NCI-H1694 treated with DMSO at 0.1 percent for 48 hours (cell line): ENCODE results near the gene CUEDC1.

Source experiments
- DNase-seq: peaks from one replicate; lab custom pipeline; 2025; lab: John Stamatoyannopoulos, UW

The CUEDC1 gene

DNA sequence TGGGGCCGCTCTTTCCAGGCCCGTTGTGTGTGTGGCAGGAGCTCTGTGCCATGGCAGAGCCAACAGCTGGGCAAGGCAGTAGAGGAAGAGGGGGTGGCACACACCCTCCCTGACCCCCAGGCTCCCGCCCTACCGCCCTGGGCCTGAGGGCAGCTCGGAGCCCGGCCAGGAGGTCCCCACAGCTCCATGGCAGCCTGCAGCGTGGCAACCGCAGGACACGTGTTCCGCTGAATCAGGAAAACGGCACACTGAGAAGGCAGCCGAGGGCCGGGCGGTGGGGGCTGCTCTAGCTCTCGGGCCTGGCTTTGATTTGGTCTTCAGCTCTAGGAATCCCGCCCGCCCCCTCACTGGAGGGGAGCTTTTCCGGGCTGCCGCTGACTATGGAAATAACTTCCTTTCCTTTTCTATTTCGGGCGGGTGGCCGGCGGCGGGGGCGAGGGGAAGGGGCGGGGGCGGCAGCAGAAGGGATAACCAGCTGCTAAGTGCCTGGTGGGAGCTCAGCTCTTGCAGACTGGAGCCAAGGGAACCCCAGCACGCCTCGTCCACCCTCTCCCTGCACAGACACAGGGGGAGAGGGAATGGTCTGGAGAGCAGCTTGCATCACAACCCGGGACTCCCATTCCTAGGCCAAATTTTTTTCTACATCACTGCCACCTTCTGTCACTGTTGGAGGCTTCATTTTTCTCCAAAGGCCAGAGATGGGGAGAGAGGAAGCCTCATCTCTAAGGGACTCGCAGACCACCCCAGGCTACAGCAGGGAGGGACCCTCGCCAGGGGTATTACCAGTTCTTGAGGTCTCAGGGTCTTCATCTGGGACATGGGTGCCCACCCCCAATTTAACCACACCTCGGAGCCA is 80.5 kb downstream of the CUEDC1 start:
- peak; percentile 93 for DNase-seq

DNA sequence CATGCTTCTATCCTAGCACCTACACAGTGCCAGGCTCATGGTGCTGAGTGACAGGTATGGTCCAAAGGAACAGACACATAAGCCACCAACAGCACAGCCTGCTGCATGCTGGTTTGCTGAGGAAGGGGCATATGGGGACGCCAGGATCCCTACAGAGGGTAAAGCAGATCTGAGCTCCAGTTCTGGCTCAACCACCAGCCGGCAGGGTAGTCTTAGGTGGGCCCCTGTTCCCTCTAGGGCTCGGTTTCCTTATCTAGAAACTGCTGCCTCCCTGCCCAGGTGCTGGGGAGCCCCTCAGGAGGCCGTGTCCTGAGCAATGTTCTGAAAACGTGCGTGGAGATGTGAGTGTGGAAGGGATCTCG is 81.2 kb downstream of the CUEDC1 start:
- no peak for DNase-seq

DNA sequence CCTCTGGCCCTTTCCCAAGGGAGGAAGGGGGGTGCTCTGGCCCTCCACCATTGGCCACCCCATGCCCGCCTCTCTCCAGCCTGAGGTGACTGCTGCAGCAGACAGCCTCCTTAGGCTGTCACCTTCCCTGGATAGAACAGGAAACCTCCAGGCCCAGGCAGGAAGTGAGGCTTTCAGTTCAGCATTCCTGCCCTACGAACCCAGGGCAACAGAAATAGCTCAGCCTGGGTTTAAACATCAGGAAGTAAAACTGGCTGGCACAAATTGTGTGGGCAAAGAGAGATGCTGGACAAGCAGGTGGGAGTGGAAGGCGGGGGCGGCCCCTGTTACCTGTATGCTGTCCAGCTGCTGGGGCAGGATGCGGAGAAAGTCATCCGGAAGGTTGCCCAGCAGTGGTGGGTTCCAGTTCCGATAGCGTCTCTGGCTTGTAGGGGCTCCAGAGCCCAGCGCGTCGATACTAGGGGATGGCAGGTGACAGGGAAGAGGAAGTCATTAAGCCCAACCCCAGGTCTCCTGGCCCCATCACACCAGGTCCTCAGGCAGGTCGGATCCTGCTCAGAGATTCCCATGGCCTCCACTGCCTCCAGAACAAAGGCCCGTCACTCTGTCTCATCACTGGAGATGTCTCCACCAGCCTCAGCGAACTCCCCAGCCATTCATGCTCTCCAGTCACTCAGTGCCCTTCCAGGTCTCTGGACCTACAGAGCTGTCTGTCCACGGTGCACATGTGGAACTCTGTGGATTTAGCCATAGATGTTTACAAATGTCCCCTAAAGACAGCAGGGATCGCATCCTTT is 81.8 kb downstream of the CUEDC1 start:
- no peak for DNase-seq

DNA sequence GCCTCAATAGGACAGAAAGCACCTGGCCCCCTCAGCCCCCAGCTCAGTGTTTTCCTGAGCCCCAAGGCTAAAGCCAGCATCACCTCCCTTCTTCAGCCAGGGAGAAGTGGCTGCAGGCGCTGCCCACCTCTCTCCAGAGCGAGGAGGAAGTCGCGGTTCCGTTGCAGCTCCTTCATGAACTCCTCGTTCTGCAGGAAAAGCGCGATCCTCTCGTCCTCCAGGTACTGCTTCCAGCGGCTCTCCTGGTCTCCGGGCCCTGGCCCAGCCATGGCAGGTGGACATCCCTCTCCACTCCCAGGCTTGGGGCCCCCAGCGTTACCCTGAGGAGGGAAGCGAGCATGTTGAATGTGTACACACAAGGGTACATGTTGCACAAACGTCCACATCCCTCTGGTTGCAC is 82.7 kb downstream of the CUEDC1 start:
- DNase-seq = no peak

DNA sequence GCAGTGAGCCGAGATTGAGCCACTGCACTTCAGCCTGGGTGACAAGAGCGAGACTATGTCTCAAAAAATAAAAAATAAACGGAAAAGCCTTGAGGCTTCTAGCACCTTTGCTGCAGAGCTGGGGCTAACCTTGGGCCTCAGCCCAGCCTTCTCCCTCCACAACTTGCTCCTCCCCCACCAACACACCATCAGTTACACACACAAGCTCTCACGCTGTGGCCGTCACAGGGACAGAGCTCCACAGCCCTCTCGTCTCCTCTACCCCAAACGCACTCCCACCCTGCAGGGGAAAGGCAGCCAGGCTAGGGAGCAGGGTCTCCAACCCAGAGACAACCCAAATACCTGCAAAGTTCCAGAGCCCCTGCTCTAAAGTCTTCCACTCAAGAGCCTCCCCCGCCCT is 83.3 kb downstream of the CUEDC1 start:
- DNase-seq = no peak

DNA sequence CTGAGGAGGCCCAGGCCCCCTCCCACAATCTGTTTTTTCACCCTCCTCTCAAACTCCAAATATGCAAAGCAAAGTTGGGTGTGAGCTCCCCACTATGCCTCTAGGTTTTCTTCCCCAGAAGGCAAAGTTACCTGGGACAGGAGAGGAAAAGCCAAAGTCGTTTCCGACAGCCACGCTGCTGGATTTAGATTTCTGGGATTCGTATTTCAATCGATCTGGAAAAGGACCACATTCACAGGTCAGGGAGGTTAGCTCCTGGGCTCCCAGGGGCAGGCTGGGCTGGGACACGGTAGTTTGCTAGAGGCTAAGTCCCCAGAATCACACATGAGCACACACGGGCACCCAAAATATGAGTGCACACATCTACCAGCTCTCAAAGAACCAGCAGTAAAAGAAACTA is 84.1 kb downstream of the CUEDC1 start:
- no peak for DNase-seq

DNA sequence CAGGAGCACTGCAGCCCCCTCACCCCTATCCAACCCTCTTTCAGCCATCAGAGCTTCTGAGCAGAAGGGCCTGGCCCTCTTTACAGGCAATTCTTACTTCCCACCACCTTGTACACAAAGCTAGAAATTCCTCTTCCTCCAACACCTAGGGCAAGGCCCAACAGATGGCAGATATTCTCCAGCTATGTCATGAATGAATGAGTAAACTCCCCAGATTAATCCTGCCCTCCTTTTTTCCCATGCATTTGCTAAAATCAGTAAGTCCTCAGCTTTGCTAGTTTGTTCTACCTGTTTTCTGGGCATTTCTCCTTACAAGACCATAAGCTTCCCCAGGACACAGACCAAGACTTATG is 85.0 kb downstream of the CUEDC1 start:
- DNase-seq = peak; percentile 15

DNA sequence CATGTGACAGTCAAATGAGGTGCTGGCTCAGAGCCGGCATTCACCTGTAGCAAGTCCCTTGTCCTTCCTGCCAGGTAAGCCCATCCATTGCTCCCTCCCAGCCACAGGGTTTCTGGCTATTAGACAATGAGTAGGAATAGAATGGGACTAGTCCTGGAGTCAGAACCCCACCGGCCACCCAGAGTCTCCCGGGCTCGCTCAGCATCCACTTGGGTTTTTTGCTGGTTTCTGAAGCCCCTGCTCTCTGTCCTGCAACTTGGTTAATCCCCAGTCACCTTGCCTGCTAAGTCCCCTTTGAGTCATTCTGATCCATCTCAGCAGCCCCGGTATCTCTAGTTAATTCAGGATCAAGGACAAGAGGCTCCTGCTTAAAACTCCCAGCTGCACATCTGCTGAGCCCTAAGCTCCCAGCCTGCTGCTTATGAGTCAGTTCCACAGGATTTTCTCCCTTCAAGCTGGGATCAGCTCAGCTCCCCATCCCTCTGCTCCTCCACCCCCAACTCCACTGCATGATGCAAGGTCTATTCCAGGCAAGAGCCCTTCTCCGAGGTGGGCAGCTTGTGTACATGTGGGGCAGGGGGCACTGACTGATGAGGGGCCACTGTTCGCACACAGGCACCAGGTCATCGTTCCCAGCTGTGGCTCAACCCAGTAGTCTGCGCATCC is 85.5 kb downstream of the CUEDC1 start:
- no peak for DNase-seq

DNA sequence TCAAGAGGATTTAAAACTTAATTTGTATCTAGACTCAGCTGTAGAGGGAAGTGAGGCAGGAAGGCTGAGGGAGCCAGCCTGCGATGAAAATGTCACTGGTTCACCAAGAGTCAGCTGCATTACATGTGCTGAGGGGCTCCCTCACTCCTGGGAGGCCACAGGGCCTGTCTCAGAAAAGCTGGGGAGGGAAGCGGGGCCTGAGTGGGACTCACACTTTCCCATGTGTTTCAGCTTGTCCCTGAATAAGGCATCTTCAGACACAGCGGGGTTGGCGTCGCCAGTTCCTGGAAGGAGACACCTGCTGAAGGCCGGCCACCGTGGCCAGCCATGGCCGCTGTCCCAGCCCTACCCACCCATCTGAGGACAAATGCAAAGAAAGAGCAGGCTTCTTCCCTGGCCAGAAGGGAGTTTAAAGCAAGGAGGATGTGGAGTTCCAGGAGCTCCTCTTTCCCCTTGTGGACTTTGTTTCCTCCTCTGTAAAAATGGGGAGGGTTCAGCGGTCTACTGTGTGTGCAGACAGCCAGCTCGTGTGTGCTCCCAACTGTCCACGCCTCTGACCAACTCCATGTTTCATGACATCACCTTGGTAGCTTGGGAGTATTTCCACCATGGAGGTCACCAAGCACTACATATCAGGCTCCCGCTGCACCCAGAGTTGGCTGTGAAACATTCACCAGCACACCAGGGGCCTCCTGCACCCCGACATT is 86.1 kb downstream of the CUEDC1 start:
- no peak for DNase-seq

DNA sequence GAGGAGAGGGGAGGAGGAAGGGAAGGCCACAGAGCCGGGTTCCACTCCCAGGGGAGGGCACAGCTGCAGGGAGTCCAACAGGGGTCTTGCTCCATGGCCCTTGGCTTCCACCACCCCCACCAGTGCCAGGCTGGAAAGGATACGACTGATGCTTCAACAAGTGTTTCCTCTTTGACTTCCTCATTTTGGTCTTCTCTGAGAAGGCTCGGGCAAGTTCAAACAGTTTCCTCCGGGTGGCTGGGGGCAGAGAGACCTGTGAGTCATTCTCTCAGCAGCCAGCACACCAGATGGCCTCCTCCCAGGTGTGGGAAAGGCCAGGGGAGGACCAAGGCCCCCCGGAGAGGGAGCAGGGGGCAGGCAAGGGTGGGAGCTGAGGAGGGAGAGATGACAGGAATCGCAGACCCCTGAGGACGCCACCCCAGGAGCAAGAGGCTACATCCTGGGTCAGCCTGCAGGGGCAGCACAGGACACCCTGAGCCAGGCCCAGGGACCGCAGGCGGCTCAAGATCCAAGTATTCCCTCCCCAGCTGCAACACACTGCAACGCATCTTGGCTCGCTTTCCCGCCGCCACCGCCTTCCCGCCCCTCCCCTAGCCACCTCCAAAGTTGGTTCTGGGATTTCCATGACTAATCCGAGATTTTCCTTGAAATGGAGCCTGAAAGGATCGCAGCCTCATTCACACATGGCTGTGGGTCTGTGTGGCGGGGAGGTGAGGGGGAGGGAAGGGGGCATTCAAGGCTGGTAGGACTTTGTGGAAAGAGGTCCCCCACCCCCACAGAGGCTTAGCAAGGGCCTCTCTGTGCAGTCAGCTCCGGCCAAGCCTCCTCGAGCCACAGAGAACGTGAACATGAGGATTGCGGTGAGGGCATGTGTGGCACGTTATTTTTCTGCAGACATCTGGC is 87.0 kb downstream of the CUEDC1 start:
- peak; percentile 48 for DNase-seq

DNA sequence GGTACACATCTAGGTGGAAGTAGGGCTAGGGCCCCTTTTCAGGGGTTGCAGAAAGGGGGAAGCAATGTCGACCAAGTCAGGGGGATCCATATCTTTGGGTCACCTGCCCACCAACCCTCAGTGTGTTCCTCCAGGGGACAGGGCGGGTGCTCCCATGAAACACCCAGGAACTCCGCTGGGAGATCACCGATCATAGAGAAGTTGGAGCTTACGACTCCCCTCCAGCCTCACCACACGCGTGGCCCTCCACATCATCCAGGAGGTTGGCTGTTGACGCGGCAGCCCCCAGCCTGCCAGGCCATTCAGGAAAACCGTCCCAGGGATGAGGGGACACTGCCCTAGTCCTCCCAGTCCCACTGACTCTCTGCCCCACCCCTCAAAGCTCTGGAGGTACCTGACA is 88.1 kb downstream of the CUEDC1 start:
- DNase-seq = no peak

DNA sequence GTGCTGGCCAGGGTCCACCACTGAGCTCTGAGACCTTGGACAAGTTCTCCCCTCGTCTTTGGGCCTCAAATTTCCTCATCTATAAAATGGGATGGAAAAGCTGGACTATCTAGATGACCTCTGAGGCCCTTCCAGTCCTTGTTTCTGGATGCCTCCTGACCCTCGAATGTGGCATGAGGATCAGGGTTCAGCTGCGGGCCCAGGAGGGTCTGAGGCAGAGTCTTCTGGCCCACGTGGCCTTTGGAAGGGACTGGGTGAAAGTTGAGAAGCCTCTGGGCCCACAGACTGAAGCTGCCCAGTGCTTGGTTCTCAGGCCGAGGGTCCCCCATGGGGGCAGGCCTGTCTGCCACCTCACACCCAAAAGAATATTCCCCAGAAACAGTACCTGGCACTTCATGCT is 88.5 kb downstream of the CUEDC1 start:
- no peak for DNase-seq

DNA sequence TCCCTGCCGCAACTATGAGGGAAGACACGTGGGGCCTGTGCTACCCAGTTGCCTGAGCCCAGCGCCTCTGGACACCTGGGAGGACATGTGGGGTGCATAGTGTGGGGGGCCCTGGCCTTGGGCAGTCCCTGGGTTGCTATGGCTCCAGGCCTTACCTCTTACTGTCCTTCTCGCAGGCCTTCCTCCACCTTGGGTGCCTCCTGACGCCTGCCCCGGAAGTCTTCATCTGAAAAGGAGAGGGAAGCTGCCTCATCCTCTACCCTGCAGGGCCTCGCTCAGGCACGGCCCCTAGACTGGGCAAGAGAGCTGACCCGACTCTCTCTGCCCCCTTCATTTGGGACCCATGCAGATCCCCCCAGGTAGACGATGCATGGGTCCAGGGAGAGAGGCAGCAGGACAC is 88.9 kb downstream of the CUEDC1 start:
- DNase-seq = no peak

DNA sequence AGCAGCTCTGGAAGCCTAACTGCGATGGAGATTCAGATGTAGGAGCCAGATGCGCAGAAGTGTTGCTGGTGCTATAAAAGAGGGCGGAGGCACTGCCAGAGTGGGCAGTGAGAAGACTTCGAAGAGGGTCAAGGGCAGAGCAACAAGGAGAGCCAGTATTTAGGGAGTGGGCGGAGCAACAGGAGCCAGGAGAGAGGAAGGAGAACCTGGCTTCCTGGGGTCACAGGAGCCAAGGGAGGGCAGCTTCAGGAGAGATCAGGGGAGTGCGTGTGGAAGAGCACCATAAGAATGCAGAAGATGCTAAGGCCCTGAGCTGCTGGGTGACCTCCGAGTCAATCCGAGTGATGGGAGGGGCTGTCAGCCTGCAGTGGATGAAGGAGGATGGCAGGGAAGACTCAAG is 90.9 kb downstream of the CUEDC1 start:
- DNase-seq = no peak

DNA sequence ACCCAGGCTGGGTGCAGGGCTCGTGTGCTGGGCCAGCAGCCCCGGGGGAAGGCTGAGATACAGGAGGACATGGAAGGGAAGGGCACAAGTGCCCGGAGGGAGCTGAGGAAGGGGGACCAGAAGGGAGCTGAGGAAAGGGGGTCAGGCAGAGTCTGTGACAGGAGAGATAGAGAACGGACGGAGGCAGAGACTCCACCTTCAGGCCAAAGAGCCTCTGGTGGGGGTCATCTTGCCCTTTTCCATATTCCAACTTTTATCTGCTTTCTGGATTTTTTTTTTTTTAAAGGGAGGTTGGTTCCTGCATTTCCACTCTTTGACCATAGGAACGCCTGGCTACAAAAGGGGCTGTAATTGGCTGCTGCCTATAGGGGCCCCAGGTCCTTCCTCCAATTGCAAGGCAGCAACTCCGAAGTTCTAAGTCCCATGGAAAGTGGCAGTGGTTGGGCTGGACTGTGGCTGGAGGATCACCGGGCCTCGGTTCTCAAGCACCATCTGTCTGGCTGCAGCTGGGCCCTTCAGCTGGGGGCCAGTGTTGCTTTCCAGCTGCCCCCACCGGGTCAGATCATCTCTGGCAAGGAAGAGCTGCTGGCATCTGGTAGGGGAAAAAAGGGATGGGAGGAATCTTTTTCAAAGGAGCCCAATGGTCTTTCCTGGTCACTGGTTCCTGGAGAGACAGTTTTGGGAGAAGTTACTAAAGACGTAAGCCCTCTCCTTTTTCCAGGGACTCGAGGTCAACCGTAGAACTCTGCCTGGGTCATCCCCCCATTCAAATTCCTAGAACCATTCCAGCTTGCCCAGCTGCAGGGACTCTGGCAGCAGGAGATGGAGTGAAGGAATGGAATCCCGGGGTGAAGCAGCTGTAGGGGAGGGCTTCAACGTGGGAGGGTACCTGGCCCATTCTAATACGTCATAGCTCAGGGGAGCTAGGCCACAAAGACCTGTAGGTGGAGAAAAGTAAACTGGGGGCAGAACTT is 92.2 kb downstream of the CUEDC1 start:
- no peak for DNase-seq

DNA sequence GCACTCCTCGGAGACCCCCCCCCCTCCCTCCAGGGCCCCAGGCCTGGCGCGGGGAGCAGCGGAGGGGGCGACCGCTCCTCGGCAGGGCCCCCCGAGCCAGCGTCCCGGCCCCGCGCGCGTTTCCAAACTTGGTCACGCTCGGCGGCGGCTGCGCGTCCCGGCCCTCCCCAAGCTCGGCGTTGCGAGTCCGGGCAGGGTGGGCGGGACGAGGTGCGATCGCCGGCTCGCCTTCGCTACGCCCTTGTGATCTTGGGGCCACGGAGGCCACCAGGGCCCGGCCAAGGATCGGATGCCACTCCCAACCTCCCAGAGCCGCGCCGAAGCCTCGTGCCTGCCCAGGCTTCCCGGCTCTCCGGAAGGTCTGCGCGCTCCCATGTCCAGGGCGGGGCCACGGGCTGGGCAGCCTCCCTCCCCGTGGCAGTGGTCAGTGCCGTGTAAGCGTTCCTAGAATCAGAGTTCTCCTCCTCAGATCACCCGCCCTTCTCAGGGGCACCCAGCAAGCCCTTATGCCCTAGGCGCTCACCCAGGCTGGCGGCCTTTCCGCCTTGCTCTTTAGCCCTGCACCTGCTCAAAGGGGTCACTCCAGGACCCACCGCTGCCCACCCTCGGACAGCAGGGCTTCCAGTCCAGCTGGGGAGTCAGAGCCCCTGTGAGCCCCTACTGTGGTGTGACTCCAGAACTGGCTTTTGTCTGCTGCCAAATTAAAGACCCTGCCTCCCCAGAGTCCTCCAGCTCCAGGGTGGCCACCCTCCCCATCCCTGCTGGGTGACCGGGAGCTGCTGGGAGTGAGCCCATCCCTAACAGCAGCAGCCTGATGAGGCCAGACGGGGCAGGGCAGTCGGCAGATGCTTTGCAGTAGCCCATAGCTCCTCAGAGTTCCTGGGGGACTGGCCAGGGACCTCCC is 93.2 kb downstream of the CUEDC1 start:
- DNase-seq = no peak

DNA sequence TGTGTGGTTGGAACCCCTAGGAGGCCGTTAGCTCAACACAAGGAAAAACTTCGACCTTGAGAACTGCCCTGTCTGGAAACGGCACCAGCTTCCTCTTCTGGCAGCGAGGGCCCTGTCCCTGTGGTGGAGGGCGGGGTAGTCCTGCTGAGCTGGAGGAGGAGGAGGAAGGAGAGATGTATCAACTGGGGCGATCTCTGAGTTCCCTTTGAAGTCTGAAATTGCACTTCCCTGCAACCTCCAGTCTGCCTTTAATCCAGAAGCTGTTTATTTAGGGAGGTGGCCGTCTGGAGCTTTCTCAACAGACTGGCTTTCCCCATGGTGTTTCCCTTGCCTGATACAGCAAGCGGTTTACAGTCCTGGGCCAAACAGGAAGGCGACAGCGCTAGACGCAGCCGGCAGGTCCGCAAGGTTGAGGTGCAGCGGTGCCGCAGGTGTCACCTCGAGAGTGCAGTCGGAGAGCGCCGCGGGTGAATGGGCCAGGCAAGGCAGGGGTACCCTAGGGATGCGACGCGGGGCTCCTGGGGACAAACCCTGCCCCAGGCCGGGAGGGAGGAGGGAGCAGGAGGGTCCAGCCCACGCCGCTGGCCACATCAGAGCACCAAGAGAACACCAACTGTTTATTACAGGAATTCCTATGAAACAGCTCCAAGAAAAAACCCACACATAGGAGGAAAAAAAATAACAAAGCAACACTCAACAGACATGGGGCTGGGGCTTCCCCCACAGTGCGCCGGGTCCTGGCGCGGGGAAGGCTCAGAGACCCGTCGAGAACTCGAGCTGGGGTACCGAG is 94.0 kb downstream of the CUEDC1 start:
- peak; percentile 16 for DNase-seq

DNA sequence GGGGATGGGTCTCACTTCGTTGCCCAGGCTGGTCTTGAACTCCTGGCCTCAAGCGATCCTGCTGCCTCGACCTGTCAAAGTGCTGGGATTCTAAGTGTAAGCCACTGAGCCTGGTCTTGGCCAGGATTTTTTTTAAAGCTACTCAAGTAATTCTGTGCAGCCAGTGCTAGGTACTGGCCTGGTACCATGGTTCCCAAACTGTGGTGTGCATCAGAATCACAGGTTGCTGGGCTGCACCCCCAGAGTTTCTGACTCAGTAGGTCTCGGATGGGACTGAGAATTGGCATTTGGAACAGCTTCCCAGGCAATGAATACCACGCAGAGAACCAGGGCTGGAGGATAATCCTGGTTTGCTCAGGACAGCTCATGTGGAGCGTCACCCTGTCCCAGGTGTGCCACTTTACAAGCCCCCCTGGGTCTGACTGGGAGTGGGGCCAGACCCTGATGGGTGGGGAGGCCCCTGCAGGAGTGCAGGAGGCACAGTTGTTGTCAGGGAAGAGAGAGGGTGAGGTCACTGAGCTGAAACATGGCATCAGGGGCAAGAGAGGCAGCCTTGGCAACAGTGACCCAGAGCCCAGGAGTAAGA is 94.7 kb downstream of the CUEDC1 start:
- no peak for DNase-seq
